GM19452 (cell line): ENCODE results near the gene ZNF839.
"Not testable (repeated sequence)": the region's sequence is repeated elsewhere in the genome, so short reads cannot be mapped to it uniquely, and the experiment has no call there.

Experiments used
- ATAC-seq: cut with Tn5 transposase; IDR thresholded peaks from one replicate; pipeline ENCODE4 v1.9.1; 2021; ENCODE audit not compliant: unreplicated experiment

The ZNF839 gene

GRCh38 chr14:102319351-102320032, at the start of gene ZNF839:
ZNF839 (plus strand) TSS chr14:102319746; CDS start chr14:102319766, 20 bp downstream.
- ATAC-seq = peak; percentile 60

GRCh38 chr14:102272392-102272791, 47.2 kb upstream of the ZNF839 start:
- no peak for ATAC-seq

GRCh38 chr14:102275866-102276265, 43.7 kb upstream of the ZNF839 start:
- ATAC-seq = no peak

GRCh38 chr14:102277874-102278630, 41.5 kb upstream of the ZNF839 start:
- ATAC-seq = no peak

- no peak for ATAC-seq
Measured at GRCh38 chr14:102278631-102278935, 41.0 kb upstream of the ZNF839 start.

GRCh38 chr14:102279282-102279681, 40.3 kb upstream of the ZNF839 start:
- ATAC-seq = no peak

- ATAC-seq = no peak
Measured at GRCh38 chr14:102279688-102280348, 39.7 kb upstream of the ZNF839 start.

GRCh38 chr14:102280376-102280962, 39.1 kb upstream of the ZNF839 start:
- ATAC-seq = no peak

- no peak for ATAC-seq
Measured at GRCh38 chr14:102282751-102283465, 36.6 kb upstream of the ZNF839 start.

GRCh38 chr14:102283631-102284129, 35.9 kb upstream of the ZNF839 start:
- no peak for ATAC-seq

GRCh38 chr14:102285106-102285505, 34.4 kb upstream of the ZNF839 start:
- no peak for ATAC-seq

- ATAC-seq = no peak
Measured at GRCh38 chr14:102288139-102288538, 31.4 kb upstream of the ZNF839 start.

- ATAC-seq = no peak
Measured at GRCh38 chr14:102292441-102292840, 27.1 kb upstream of the ZNF839 start.

- no peak for ATAC-seq
Measured at GRCh38 chr14:102293781-102294180, 25.8 kb upstream of the ZNF839 start.

- ATAC-seq = no peak
Measured at GRCh38 chr14:102295270-102295669, 24.3 kb upstream of the ZNF839 start.

GRCh38 chr14:102297436-102298170, 21.9 kb upstream of the ZNF839 start:
- ATAC-seq = no peak

GRCh38 chr14:102298303-102299070, 21.1 kb upstream of the ZNF839 start:
- ATAC-seq = not testable (repeated sequence)

- no peak for ATAC-seq
Measured at GRCh38 chr14:102303664-102304063, 15.9 kb upstream of the ZNF839 start.
